ENCODE results near the gene DHX30. TPM values are rescaled to one million over a fixed set of nuclear protein-coding genes. Genes with fewer than 3 reads are reported as not detected.

Gene DHX30
- total and polyA plus RNA-seq, 2 donors (not counting 1 experiment from before 2014, with no cell fraction given): 27.4 to 47.1 TPM

DNA sequence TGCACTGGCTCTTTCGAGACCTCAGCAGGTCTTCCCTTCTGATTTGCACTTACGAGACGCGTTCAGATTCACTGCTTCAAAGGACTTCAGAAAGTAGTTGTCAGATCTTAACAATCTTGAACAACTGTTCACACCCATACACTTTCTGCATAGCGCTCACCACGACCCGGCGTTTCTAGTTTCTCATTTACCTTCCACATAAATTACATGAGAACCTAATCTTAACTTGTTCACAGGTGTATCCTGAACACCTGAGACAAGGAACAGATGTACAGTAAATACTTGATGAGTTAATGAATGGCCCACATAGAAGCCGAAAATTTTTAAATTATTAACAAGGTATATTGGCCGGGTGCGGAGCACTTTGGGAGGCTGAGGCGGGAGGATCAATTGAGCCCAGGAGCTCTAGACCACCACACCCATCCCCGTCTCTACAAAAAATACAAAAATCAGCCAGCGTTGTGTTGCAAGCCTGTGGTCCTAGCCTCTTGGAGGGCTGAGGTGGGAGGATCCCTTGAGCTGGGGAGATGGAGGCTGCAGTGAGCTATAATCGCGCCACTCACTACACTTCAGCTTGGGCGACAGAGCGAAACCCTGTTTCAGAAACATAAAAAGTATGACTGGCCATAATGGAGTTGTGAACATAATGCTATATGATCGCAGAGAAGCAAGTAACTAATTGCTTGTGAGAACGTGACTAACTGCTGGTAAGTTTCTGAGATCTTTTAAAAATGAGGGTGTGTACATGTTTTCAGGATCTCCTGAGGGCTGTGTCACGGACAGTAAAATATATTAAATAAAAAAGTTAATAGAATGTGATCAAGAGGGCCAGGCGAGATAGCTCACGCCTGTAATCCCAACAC is 20.3 kb upstream of the DHX30 start:
- no peak for TF ChIP-seq CTCF (conservative IDR thresholded peaks at IDR 0.05 in 1 of 2, IDR thresholded peaks at IDR 0.05 in 1 of 2; ENCODE audit: low read depth in 1 of 2, low read length in 2 of 2)
- no peak for TF ChIP-seq EZH2 (IDR thresholded peaks at IDR 0.05; ENCODE audit: low read length, missing control alignments)
- Histone ChIP-seq H3K9ac (ENCODE audit: insufficient read depth, low read length) (peak overlapping the region; percentile 97), H3K4me2 (ENCODE audit: extremely low read depth, insufficient read depth, low read length) (peak overlapping the region; percentile 98), H3K79me2 (ENCODE audit: control insufficient read depth, insufficient read depth, low read length) (peaks cover 37% of the 10 kb centered on the region), H3K4me1 (ENCODE audit: control insufficient read depth, extremely low read depth, insufficient read depth, low read length) (peaks cover 2% of the 10 kb centered on the region), H3K4me3 (replicated peaks in 1 of 4; ENCODE audit: control extremely low read depth in 1 of 4, insufficient read depth in 1 of 4, low read depth in 3 of 4, low read length in 4 of 4) (peak overlapping the region; percentile 78 to 90 (median 82)), H4K20me1 (ENCODE audit: control insufficient read depth, extremely low read depth, insufficient read depth, low read length) (no peaks in the 10 kb centered on the region), H3K27ac (ENCODE audit: insufficient read depth, low read length) (peak overlapping the region; percentile 94), H3K27me3 (ENCODE audit: control insufficient read depth, insufficient read depth, low read length) (no peaks in the 10 kb centered on the region), H3K36me3 (ENCODE audit: control insufficient read depth, insufficient read depth, low read length) (no peaks in the 10 kb centered on the region), H2AFZ (ENCODE audit: low read length) (peak overlapping the region; percentile 84), H3K9me3 (ENCODE audit: control insufficient read depth, insufficient read depth, low read depth, low read length) (no peaks in the 10 kb centered on the region)
- DNase-seq (ENCODE audit: low read depth in 2 of 2): no peak

GRCh38 chr3:47783673-47784072 is 19.3 kb upstream of the DHX30 start:
- no peak overlapping the region for H3K9ac ChIP-seq (ENCODE audit: insufficient read depth, low read length)
- H3K79me2 ChIP-seq (ENCODE audit: control insufficient read depth, insufficient read depth, low read length): peaks cover 27% of the 10 kb centered on the region
- H3K4me1 ChIP-seq (ENCODE audit: control insufficient read depth, extremely low read depth, insufficient read depth, low read length): peaks cover 2% of the 10 kb centered on the region
- no peak overlapping the region for H2AFZ ChIP-seq (ENCODE audit: low read length)
- H3K4me3 ChIP-seq (replicated peaks in 1 of 4; ENCODE audit: control extremely low read depth in 1 of 4, insufficient read depth in 1 of 4, low read depth in 3 of 4, low read length in 4 of 4): no peak overlapping the region
- H3K9me3 ChIP-seq (ENCODE audit: control insufficient read depth, insufficient read depth, low read depth, low read length): no peaks in the 10 kb centered on the region
- H3K27me3 ChIP-seq (ENCODE audit: control insufficient read depth, insufficient read depth, low read length): no peaks in the 10 kb centered on the region
- no peak for TF ChIP-seq CTCF (conservative IDR thresholded peaks at IDR 0.05 in 1 of 2, IDR thresholded peaks at IDR 0.05 in 1 of 2; ENCODE audit: low read depth in 1 of 2, low read length in 2 of 2)
- TF ChIP-seq EZH2 (IDR thresholded peaks at IDR 0.05; ENCODE audit: low read length, missing control alignments): no peak
- no peaks in the 10 kb centered on the region for H4K20me1 ChIP-seq (ENCODE audit: control insufficient read depth, extremely low read depth, insufficient read depth, low read length)
- H3K27ac ChIP-seq (ENCODE audit: insufficient read depth, low read length): no peak overlapping the region
- H3K4me2 ChIP-seq (ENCODE audit: extremely low read depth, insufficient read depth, low read length): no peak overlapping the region
- DNase-seq (ENCODE audit: low read depth in 2 of 2): no peak
- H3K36me3 ChIP-seq (ENCODE audit: control insufficient read depth, insufficient read depth, low read length): no peaks in the 10 kb centered on the region

GRCh38 chr3:47791193-47791855 is 11.6 kb upstream of the DHX30 start:
- no peaks in the 10 kb centered on the region for H4K20me1 ChIP-seq (ENCODE audit: control insufficient read depth, extremely low read depth, insufficient read depth, low read length)
- H3K79me2 ChIP-seq (ENCODE audit: control insufficient read depth, insufficient read depth, low read length): no peaks in the 10 kb centered on the region
- H3K9me3 ChIP-seq (ENCODE audit: control insufficient read depth, insufficient read depth, low read depth, low read length): no peaks in the 10 kb centered on the region
- H3K27me3 ChIP-seq (ENCODE audit: control insufficient read depth, insufficient read depth, low read length): no peaks in the 10 kb centered on the region
- H3K27ac ChIP-seq (ENCODE audit: insufficient read depth, low read length): no peak overlapping the region
- H3K4me2 ChIP-seq (ENCODE audit: extremely low read depth, insufficient read depth, low read length): no peak overlapping the region
- H3K4me1 ChIP-seq (ENCODE audit: control insufficient read depth, extremely low read depth, insufficient read depth, low read length): no peaks in the 10 kb centered on the region
- H2AFZ ChIP-seq (ENCODE audit: low read length): no peak overlapping the region
- no peak for DNase-seq (ENCODE audit: low read depth in 2 of 2)
- H3K9ac ChIP-seq (ENCODE audit: insufficient read depth, low read length): no peak overlapping the region
- H3K36me3 ChIP-seq (ENCODE audit: control insufficient read depth, insufficient read depth, low read length): no peaks in the 10 kb centered on the region
- TF ChIP-seq EZH2 (IDR thresholded peaks at IDR 0.05; ENCODE audit: low read length, missing control alignments): no peak
- no peak for TF ChIP-seq CTCF (conservative IDR thresholded peaks at IDR 0.05 in 1 of 2, IDR thresholded peaks at IDR 0.05 in 1 of 2; ENCODE audit: low read depth in 1 of 2, low read length in 2 of 2)
- H3K4me3 ChIP-seq (replicated peaks in 1 of 4; ENCODE audit: control extremely low read depth in 1 of 4, insufficient read depth in 1 of 4, low read depth in 3 of 4, low read length in 4 of 4): no peak overlapping the region

Measured in fibroblast of lung (primary cell).